Limb (tissue), 2 donors: ENCODE results near the gene LUC7L2.
"Not testable (repeated sequence)": the region's sequence is repeated elsewhere in the genome, so short reads cannot be mapped to it uniquely, and the experiment has no call there.

Source experiments
- DNase-seq, 2 donors: peaks; one replicate each; pipeline ENCODE4 v3.0.0-alpha.2; 2016; ENCODE audit errors: extremely low spot score in 2 of 2

Gene LUC7L2

DNA sequence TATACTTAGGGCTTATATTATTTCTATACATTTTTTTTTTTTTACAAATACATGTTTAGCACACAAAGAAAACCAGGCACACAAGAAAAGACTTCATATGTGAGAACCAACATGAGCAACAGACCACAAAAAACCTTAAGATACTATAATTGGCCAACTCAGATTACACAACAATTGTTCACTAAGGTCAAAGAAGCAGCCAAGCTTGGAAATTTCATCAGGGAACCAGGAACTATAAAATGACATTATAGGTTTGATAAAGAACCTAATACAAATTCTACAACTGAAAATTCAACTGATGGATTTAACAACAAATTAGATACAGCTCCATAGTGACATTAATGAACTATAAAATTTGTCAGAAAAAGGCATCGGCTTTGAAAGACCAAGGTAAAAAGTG lies 4.4 kb upstream of the LUC7L2 start:
- DNase-seq = no peak

- not testable (repeated sequence) for DNase-seq
These were observed 1.8 kb upstream of the LUC7L2 start for GRCh38 chr7:139357729-139358506.

DNA sequence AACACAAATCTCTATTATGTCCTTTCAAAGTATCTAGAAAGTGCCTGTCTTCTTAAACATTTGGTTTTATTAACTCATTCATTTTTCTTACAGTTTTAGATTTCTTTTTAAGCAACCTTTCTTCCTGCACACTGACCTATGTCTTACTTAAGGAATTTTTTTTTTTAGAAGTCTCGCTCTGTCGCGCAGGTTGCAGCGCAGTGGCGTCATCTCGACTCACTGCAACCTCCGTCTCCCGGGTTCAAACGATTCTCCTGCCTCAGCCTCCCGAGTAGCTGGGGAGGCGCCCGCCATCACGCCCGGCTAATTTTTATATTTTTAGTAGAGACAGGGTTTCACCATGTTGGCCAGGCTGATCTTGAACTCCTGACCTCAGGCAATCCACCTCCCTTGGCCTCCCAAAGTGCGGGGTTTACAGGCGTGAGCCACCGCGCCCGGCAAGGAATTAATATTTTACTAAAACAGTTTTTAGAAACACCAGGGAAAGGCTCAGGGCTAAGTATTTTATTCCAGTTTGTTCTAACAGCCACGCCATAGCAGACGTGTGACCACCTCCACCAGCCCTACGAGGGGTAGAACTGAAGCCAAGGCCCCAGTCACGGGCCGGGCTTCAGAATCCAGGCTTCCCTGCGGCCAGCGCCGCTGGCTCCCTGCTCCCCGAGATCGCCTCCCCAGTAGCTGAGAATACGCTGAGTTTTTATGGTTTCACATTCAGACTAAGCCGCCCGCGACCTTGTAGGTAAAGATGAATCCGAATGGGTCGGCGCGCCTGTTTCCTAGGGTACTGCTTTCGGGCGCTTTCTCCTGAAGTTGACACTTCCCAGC lies 941 bp upstream of the LUC7L2 start:
- DNase-seq = no peak

DNA sequence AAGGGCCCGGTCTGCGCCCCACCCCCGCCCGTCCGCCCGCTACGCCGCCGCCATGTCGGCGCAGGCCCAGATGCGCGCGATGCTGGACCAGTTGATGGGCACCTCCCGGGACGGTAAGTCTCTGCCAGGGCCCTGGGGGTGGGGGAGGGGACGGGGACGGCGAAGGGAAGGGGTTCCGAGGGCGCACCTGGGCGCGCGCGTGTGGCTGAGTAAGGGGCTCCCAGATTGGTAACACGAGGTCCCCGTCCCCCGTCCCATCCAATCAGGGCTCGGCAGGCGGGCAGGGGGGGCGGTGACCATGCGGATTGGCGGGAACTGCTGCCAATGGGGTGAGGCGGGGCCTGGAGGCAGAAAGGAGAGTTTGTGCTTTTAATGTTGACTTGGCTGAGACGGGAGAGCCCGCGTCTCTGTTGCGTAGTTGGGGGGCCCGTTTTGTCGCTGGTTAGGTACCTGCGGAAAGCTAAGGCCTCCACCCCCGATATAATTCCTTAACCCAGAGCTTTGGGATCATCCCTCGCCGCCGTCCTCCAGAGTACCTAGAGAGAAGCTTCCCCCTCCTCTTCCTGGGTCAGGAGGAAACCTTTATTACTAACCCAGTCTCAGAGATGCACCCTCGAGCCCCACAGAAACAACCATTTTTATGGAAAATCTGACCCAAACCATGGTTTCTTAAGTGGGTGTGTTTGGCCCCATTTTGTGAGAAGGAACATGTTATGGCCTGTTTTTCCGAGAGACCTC lies 685 bp downstream of the LUC7L2 start:
- peak; percentile 95 to 100 for DNase-seq

- DNase-seq = no peak
These were observed 1.2 kb downstream of the LUC7L2 start for GRCh38 chr7:139360948-139361307.

GRCh38 chr7:139361523-139361922 lies 1.8 kb downstream of the LUC7L2 start:
- DNase-seq = no peak

GRCh38 chr7:139362302-139362701 lies 2.6 kb downstream of the LUC7L2 start:
- no peak for DNase-seq

DNA sequence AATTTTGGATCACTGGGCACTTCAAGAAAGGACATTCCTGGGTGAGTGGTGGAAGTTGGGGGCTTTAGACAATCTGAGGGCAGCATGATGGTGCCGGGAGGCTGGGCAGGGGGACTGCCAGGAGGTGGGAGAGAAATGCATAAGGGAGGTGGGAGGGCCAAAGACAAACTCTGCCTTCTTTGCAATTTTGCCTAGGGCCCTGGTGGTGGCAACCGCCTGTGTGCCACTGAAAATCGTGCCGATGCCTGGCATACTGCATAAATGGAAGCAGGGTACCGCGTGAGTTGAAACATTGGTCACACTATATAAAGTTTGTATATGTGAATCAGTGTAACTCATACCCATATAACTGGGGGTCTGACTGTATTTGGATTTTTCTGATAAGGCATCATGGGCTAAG lies 3.3 kb downstream of the LUC7L2 start:
- DNase-seq = no peak

DNA sequence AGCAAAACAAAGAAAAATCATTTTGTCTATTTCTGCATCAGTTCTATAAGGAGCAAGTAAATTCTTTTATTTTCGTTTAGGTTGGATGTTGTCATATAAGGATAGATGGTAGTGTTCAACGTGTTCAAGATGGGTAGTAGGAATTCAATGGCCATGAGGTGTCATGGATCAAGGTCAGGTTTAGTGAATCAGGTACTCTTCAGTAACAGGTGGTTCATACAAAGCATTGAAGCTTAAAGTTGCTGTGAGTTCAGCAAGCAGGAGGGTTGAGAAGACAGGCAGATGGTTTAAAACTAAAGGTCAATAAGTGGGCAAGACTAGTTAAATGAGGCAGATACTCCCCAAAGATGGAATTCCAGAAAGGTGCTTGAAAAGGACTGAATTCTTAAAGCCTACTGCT lies 5.6 kb downstream of the LUC7L2 start:
- DNase-seq = no peak

DNA sequence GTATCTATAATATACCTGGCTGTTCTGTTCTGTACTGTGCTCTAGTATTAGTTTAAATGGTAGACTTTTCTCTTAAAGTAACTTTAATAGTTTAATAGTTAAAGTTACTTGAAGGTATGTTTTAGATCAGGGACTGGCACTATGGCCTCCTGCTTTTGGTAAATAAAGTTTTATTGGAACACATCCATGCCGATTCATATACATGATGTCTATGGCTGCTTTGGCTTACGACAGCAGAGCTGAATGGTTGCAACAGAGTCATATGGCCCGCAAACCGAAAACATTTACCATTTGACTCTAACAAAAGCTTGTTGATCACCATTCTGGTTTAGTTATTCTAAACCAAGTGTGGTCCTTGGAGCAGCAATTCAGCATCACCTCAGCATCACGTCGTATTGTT lies 6.7 kb downstream of the LUC7L2 start:
- no peak for DNase-seq

DNA sequence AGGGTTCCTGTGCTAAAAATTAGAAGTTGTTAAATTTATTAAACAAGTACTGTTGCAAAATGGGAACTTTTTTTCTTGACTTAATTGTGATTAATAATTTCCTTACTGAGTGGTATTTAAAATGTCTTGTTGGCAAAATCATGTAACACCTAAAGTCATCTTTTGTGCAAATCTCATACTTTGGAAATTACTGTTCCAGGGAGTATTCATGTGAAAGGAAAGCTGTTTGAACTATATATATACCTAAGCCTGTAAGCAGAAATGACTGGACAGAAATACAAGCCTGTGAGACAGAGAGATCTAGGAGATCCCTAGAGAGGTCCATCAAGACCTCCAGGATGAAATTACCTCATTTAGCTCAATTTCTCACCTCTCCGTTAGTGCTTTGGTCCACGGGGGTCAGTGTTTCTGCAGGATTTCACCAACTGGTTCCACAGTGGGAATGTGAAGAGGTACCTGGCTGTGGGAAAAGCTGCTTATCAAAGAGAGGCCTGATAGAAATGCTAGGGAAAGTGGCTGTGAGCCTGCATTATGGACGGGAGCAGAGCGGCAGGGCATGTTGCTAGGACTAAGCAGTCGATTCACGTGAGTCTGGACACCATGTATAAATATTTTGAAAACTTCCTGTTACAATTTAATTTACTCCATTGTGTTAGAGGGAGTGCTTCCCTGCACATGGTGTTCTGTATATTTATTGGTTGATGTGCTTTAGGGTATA lies 7.9 kb downstream of the LUC7L2 start:
- DNase-seq = no peak

GRCh38 chr7:139370301-139370942 lies 10.7 kb downstream of the LUC7L2 start:
- DNase-seq = no peak

- no peak for DNase-seq
These were observed 11.2 kb downstream of the LUC7L2 start for GRCh38 chr7:139370943-139371313.

DNA sequence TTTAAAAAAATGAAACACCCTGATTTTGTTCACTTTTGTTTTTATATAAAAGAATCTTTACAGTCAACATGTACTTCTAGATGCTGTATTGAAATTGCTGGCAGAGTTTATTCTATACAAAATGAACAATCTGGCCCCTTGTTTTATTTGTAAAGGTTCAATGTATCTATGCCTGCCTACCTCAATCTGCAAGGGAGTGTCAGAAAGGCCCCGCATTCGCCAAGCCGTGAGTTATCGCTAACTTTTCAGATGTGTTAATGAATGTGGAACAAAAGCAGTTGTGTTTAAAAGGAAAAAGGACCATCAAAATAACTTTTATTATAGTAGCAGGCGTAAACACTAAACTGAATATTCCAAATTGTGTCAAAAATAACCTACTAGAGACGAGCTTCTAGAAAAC lies 14.6 kb downstream of the LUC7L2 start:
- no peak for DNase-seq

DNA sequence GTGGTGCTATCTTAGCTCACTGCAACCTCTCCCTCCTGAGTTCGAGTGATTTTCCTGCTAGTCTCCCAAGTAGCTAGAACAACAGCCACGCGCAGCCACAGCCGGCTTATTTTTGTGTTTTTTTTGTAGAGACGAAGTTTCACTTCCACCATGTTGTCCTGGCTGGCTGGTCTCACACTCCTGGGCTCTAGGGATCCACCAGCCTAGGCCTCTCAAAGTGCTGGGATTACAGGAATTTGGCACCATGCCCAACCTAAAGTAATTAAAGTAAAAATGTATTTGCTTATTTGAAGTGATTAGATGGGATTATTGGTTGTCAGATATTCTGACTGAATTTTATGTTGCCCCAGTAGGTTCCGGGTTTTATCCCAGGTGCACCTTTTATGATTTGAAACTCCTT lies 22.7 kb downstream of the LUC7L2 start:
- no peak for DNase-seq

GRCh38 chr7:139384611-139385010 lies 24.9 kb downstream of the LUC7L2 start:
- DNase-seq = no peak

DNA sequence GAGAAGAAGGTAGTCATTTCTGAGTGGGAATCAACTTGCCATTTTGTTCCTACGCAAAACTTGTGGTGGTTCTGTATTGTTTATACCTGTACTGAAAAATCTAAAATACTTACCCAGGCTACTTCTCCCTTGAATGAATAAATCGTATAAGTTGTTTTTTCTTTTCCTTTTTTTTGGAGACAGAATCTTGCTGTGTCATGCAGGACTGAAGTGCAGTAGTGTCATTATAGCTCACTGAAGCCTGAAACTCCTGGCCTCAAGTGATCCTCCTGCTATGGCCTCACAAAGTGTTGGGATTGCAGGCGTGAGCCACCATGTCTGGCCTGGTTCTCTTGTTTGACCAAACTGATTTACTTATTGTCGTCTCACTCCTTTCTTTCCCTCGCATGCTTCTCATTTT lies 27.9 kb downstream of the LUC7L2 start:
- no peak for DNase-seq

DNA sequence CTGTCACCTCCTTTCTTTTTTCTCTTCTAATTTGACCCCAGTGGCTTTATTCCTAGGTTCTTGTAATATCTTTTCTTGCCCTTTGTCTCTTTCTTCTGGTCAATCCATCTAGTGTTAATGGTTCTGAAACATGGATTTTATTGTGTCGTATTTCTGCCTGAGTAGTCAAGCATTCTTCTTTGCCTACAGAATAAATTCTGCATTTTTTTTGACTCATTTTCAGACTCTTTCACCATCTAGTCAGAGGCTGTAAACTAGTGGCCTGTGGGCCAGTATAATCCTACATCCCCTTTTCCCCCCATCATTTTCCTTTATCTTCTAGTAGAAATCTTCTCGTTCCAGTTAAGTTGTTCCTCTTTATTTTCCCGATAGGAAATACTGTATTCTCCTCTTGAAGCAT lies 29.4 kb downstream of the LUC7L2 start:
- no peak for DNase-seq

DNA sequence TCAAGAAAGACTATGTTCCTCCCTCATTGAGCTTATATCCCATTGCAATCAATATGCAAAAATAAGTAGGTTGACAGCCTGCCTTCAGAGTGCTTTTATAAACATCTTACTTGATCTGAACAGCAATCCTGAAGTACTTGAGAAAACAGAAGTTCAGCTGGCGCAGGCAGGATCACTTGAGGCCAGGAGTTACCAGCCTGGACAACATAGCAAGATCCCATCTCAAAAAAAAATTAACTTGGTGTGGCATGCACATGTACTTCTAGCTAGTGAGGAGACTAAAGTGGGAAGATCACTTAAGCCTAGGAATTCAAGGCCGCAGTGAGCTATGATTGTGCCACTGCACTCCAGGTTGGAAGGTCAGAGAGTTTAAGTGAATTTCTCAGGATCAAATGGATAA lies 30.1 kb downstream of the LUC7L2 start:
- no peak for DNase-seq

DNA sequence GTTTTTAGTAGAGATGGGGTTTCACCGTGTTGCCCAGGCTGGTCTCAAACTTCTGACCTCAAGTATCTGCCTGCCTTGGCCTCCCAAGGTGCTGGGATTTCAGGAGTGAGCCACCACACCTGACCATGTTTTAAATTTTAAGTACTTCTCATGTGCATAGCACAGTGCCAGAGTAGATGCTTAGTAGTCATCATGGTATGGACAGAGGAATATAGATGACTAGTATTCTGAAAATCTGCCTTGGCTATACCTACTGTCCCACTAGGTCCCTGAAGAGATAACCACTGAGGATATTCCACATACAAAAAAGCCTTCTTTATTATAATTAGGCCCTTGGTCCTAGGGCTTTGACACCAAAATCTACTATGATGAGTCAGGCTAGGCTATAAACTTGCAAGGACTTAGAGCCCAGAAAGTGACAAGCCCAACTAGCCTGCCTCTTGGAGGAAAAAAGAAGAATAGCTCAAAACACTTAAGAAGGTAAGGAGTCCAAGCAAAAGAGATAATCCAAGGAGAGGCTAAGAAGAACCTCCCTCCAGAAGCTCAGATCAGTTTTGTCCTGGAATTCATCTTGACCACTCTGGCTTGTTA lies 34.0 kb downstream of the LUC7L2 start:
- DNase-seq = no peak

DNA sequence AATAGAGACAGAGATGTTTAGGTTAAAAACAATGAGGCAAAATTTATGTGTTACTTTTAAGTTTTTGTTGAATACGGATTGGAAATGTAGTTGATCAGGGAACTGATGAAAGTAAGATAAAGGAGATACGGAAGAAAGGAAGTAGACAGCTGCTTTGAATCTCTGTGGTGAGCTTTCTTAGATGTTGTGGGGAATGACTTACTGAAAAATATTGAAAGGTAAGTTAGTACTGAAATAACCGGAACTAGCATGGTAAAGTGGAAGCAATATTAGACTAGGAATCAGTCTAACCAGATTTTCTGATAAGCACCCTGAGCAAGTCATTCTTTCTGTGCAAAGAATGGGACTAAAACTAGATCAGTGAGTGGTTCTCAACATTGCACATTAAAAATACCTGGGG lies 34.8 kb downstream of the LUC7L2 start:
- no peak for DNase-seq
